Measurements from ENCODE around the gene PSME3IP1. TPM values are rescaled to one million over a fixed set of nuclear protein-coding genes. Genes with fewer than 3 reads are reported as not detected.
A peak's percentile ranks its signal among the peaks of the same experiment; 100 is the strongest.

The PSME3IP1 gene
- total RNA-seq, 1 experiment from 2014 or later, result 103 TPM

DNA sequence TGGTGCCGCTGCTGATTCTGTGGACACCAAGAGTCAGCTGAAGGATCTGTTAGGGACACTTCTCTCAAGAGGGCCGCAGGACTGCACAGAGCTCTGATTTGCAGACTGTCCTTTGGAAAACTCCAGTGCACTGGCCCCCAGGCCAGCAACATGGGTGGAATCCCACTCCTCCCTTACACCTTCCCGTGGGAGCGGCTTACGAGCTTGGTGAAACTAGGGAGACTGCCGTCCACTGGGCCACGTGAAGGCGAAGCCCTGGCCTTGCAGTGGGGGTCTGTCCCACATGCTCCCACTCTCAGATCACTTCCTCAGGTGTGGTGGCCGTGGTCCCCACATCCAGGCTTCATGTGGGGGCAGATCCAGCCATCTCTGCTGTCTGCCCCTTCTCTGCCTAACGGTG lies 36.4 kb downstream of the PSME3IP1 start:
- peaks cover 57 to 59% of the 10 kb centered on the region in 2 experiments for H3K4me1 Mint-ChIP-seq
- H3K27ac ChIP-seq (ENCODE audit: insufficient read length, low read depth, low read length), result no peak overlapping the region
- no peaks in the 10 kb centered on the region for H3K79me1 ChIP-seq (ENCODE audit: insufficient read depth, low read depth, low read length, poor library complexity, severe bottlenecking)

More for the DNA sequence above, 36.4 kb downstream of the PSME3IP1 start:
- Mint-ChIP-seq H3K27ac (peak overlapping the region in 1 of 3 experiments; percentile 57; a peak in 2 of 7 replicates), H3K27me3 (ENCODE audit: low read depth) (no peaks in the 10 kb centered on the region; the same call in 1 of the 2 replicates), H3K36me3 (ENCODE audit: insufficient read depth in 1 of 3, low read depth in 3 of 3) (peaks cover 13 to 22% (median 18%) of the 10 kb centered on the region in 3 experiments), H3K4me3 (no peak overlapping the region), H3K9me3 (no peaks in the 10 kb centered on the region)
- no peaks in the 10 kb centered on the region for H4K20me1 ChIP-seq (ENCODE audit: control insufficient read depth, insufficient read depth, insufficient read length)
- no peak overlapping the region for H2BK5ac ChIP-seq (ENCODE audit: insufficient read length, low read length)
- no peak overlapping the region for H2BK120ac ChIP-seq (ENCODE audit: low read depth, low read length, poor library complexity, severe bottlenecking)
- no CpG with 5 or more reads among the region's 10 CpGs for WGBS (ENCODE audit: extremely low coverage, insufficient read length, low lambda C conversion rate)
- H3K9me3 ChIP-seq (ENCODE audit: control insufficient read depth, low read depth, low read length), result no peaks in the 10 kb centered on the region
- H2BK12ac ChIP-seq (ENCODE audit: insufficient read length, low read depth, low read length), result no peak overlapping the region
- DNase-seq, result no peak
- no peak overlapping the region for H4K8ac ChIP-seq (replicated peaks; ENCODE audit: insufficient read length, low read depth, low read length)
- no peak overlapping the region for H3K14ac ChIP-seq (ENCODE audit: insufficient read depth, low read length)
- no peak overlapping the region for H2AK5ac ChIP-seq (ENCODE audit: insufficient read length, low read length)
- H4K5ac ChIP-seq (ENCODE audit: insufficient read length, low read depth, low read length), result no peak overlapping the region
- H3K27me3 ChIP-seq (ENCODE audit: insufficient read depth, low read length), result no peaks in the 10 kb centered on the region
- no peak overlapping the region for H3K4me2 ChIP-seq (ENCODE audit: insufficient read depth, insufficient read length, low read length)
- H3K23ac ChIP-seq (ENCODE audit: insufficient read length, low read depth, low read length), result no peak overlapping the region
- TF ChIP-seq, protein P1, sequence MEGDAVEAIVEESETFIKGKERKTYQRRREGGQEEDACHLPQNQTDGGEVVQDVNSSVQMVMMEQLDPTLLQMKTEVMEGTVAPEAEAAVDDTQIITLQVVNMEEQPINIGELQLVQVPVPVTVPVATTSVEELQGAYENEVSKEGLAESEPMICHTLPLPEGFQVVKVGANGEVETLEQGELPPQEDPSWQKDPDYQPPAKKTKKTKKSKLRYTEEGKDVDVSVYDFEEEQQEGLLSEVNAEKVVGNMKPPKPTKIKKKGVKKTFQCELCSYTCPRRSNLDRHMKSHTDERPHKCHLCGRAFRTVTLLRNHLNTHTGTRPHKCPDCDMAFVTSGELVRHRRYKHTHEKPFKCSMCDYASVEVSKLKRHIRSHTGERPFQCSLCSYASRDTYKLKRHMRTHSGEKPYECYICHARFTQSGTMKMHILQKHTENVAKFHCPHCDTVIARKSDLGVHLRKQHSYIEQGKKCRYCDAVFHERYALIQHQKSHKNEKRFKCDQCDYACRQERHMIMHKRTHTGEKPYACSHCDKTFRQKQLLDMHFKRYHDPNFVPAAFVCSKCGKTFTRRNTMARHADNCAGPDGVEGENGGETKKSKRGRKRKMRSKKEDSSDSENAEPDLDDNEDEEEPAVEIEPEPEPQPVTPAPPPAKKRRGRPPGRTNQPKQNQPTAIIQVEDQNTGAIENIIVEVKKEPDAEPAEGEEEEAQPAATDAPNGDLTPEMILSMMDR (conservative IDR thresholded peaks at IDR 0.05), result no peak
- no peak overlapping the region for H3K9ac ChIP-seq (ENCODE audit: extremely low read depth, insufficient read length, low read length)
- no peak overlapping the region for H2BK15ac ChIP-seq (ENCODE audit: low read depth, low read length)
- no peak overlapping the region for H2BK20ac ChIP-seq (ENCODE audit: low read depth, low read length, poor library complexity, severe bottlenecking)
- no peaks in the 10 kb centered on the region for H3K79me2 ChIP-seq (ENCODE audit: insufficient read depth, low read length)
- no peak overlapping the region for H3T11ph ChIP-seq (ENCODE audit: low read length)
- no peaks in the 10 kb centered on the region for H3K23me2 ChIP-seq (ENCODE audit: insufficient read length, low read depth, low read length, poor library complexity, severe bottlenecking)
- no peak overlapping the region for H2AFZ ChIP-seq (ENCODE audit: low read length)
- no peak overlapping the region for H4K91ac ChIP-seq (ENCODE audit: insufficient read length, low read depth, low read length)
- no peak overlapping the region for H3K56ac ChIP-seq (ENCODE audit: insufficient read length, low read depth, low read length)
- no peak overlapping the region for H3K18ac ChIP-seq (ENCODE audit: insufficient read length, low read depth, low read length)
- peaks cover 23% of the 10 kb centered on the region; the same call in 1 of the 2 replicates for H3K4me1 ChIP-seq (ENCODE audit: insufficient read depth, low read length)
- H3K4ac ChIP-seq (ENCODE audit: low read depth, low read length), result no peak overlapping the region

Data from H9 (cell line).